B cell (primary cell): ENCODE results near the gene UTP11. TPM values are rescaled to one million over a fixed set of nuclear protein-coding genes. Genes with fewer than 3 reads are reported as not detected.

Source experiments
- ATAC-seq: fragments of 200-7000 bp; cut with Tn5 transposase; one replicate; pipeline ENCODE4 v1.10.0; 2021; ENCODE audit warnings: low read depth, mild to moderate bottlenecking, moderate number of reproducible peaks, moderate library complexity
- CTCF ChIA-PET: fragments of 350-600 bp; sonication (Branson Sonifier 250); formaldehyde crosslinking; loops from one replicate; lab custom pipeline; 2021; ENCODE audit warnings: antibody characterized with exemption, inconsistent platforms; lab: Charles Lee
- POLR2A ChIA-PET: fragments of 350-600 bp; sonication (Branson Sonifier 250); formaldehyde crosslinking; loops from one replicate; lab custom pipeline; 2021; ENCODE audit warnings: antibody characterized with exemption; lab: Charles Lee
- DNase-seq: peaks from one replicate; pipeline ENCODE4 v3.0.0; 2013
- H2AFZ ChIP-seq: 2 replicates; pipeline ENCODE4 v1.6.1; 2012; ENCODE audit warnings: mild to moderate bottlenecking, low read depth, low read length; ENCODE audit not compliant: insufficient read depth, poor library complexity, severe bottlenecking
- H3K27ac ChIP-seq, 2 donors: 1 replicate in 1 of 2; 2 replicates in 1 of 2; pipeline ENCODE4 v1.5.1; 2012 to 2013; ENCODE audit warnings: low read length in 2 of 2, mild to moderate bottlenecking in 2 of 2, moderate library complexity in 1 of 2
- H3K27me3 ChIP-seq, 4 experiments: fragments of 200-600 bp in 1 of 4; sonication (generic) in 1 of 4; replicated peaks in 1 of 4; 1 replicate in 2 of 4; 2 replicates in 2 of 4; pipeline versions ENCODE4 v1.6.1 to v1.7.0; 2013 to 2016; ENCODE audit warnings: low read length in 3 of 4, mild to moderate bottlenecking in 2 of 4, mixed read lengths in 1 of 4, moderate library complexity in 1 of 4; ENCODE audit not compliant: insufficient read depth in 4 of 4, control insufficient read depth in 3 of 4; ENCODE audit errors: control extremely low read depth in 1 of 4
- H3K36me3 ChIP-seq, 2 experiments: replicated peaks in 1 of 2; 1 replicate in 1 of 2; 2 replicates in 1 of 2; pipeline versions ENCODE4 v1.6.1 to v1.7.1; 2013; ENCODE audit warnings: low read length in 1 of 2; ENCODE audit not compliant: insufficient read depth in 2 of 2, control insufficient read depth in 1 of 2; ENCODE audit errors: control extremely low read depth in 1 of 2, extremely low read depth in 1 of 2
- H3K4me1 ChIP-seq, 2 donors: fragments of 200-600 bp in 1 of 2; sonication (generic) in 1 of 2; 1 replicate in 1 of 2; 2 replicates in 1 of 2; pipeline versions ENCODE4 v1.5.1 to v1.6.1; 2013 to 2017; ENCODE audit warnings: low read length in 2 of 2; ENCODE audit not compliant: control insufficient read depth in 2 of 2, insufficient read depth in 2 of 2
- H3K4me2 ChIP-seq: replicated peaks from 2 replicates; pipeline ENCODE3; 2012; ENCODE audit warnings: mild to moderate bottlenecking, low read depth, low read length; ENCODE audit not compliant: poor library complexity, severe bottlenecking
- H3K4me3 ChIP-seq, 5 experiments: fragments of 200-600 bp in 1 of 5; sonication (generic) in 1 of 5; 1 replicate in 3 of 5; 2 replicates in 2 of 5; pipeline versions ENCODE4 v1.5.1 to v1.7.0; 2011 to 2016; ENCODE audit warnings: low read length in 4 of 5, mild to moderate bottlenecking in 4 of 5, low read depth in 2 of 5, control low read depth in 1 of 5, moderate library complexity in 1 of 5; ENCODE audit not compliant: insufficient read depth in 1 of 5; ENCODE audit errors: control extremely low read depth in 1 of 5, extremely low read depth in 1 of 5
- H3K79me2 ChIP-seq: fragments of 200-600 bp; sonication (generic); one replicate; pipeline ENCODE4 v1.6.0; 2016; ENCODE audit warnings: low read length; ENCODE audit not compliant: control insufficient read depth, insufficient read depth
- H3K9ac ChIP-seq: fragments of 200-600 bp; sonication (generic); 2 replicates; pipeline ENCODE4 v1.6.1; 2017; ENCODE audit warnings: mild to moderate bottlenecking, low read length, moderate library complexity
- H3K9me3 ChIP-seq, 3 donors: one replicate each; pipeline versions ENCODE4 v1.6.1 to v1.7.1; 2013; ENCODE audit warnings: low read length in 2 of 3; ENCODE audit not compliant: control insufficient read depth in 2 of 3, insufficient read depth in 1 of 3; ENCODE audit errors: control extremely low read depth in 1 of 3
- H4K20me1 ChIP-seq: 2 replicates; pipeline ENCODE4 v1.6.0; 2012; ENCODE audit warnings: mild to moderate bottlenecking, low read length; ENCODE audit not compliant: insufficient read depth, control insufficient read depth, poor library complexity, severe bottlenecking
- H3K27ac Mint-ChIP-seq: one replicate; pipeline ENCODE4 v1.8.0; 2021; ENCODE audit warnings: mixed read lengths
- H3K27me3 Mint-ChIP-seq: one replicate; pipeline ENCODE4 v1.8.0; 2021; ENCODE audit warnings: mixed read lengths
- H3K4me1 Mint-ChIP-seq: one replicate; pipeline ENCODE4 v1.8.0; 2021; ENCODE audit warnings: mixed read lengths
- H3K4me3 Mint-ChIP-seq: one replicate; pipeline ENCODE4 v1.8.0; 2021; ENCODE audit warnings: mixed read lengths
- H3K9me3 Mint-ChIP-seq: one replicate; pipeline ENCODE4 v1.8.0; 2022; ENCODE audit warnings: mixed read lengths; ENCODE audit not compliant: insufficient read depth
- CTCF ChIP-seq: fragments of 200-600 bp; IDR thresholded peaks from one replicate; pipeline ENCODE4 v1.8.0; 2022; ENCODE audit warnings: antibody characterized with exemption, mild to moderate bottlenecking
- EZH2 ChIP-seq: IDR thresholded peaks from 2 replicates; pipeline ENCODE4 v1.6.1; 2012; ENCODE audit warnings: borderline replicate concordance, low read depth, mild to moderate bottlenecking, moderate library complexity, low read length; ENCODE audit not compliant: insufficient read depth, poor library complexity, severe bottlenecking
- WGBS: methylation state at CpG from one replicate; pipeline ENCODE4 v1.1.5; 2013; ENCODE audit warnings: missing lambda C conversion rate; ENCODE audit not compliant: insufficient coverage; 5-methylcytosine and 5-hydroxymethylcytosine counted together
- intact Hi-C: fragments of 100-400 bp; cut with micrococcal nuclease; formaldehyde crosslinking; loops from one replicate; pipeline ENCODE4 v1.10.0; 2022
- polyA plus RNA-seq: library from polyadenylated mRNA; depleted of rRNA; stranded (reverse); fragments of >200 nt; gene quantifications from 2 replicates; pipeline ENCODE4 v1.2.3, GENCODE V29; 2012
- total RNA-seq, 2 donors: library from RNA; stranded (reverse); fragments of 120-200 nt in 1 of 2; gene quantifications; 1 replicate in 1 of 2; 2 replicates in 1 of 2; pipeline versions ENCODE4 v1.2.3 to v1.2.4, GENCODE V29; 2013 to 2022

Gene UTP11
- total and polyA plus RNA-seq, 2 donors (not counting 1 experiment from before 2014, with no cell fraction given): 6.0 to 16.8 TPM

GRCh38 chr1:38003261-38004250 is 9.0 kb upstream of the UTP11 start:
- Histone ChIP-seq H3K27ac (no peak overlapping the region), H3K4me1 (peaks cover 11 to 22% of the 10 kb centered on the region in 2 donors), H3K79me2 (no peaks in the 10 kb centered on the region), H3K4me2 (peak overlapping the region; percentile 87), H3K9me3 (no peaks in the 10 kb centered on the region), H3K36me3 (no peaks in the 10 kb centered on the region), H3K9ac (no peak overlapping the region), H3K4me3 (no peak overlapping the region), H3K27me3 (peaks cover 0 to 13% (median 6%) of the 10 kb centered on the region in 4 experiments), H2AFZ (peak overlapping the region; percentile 75), H4K20me1 (no peaks in the 10 kb centered on the region)
- no peak for TF ChIP-seq CTCF
- no peak for TF ChIP-seq EZH2
- intact Hi-C loops: no loop called here
- Mint-ChIP-seq H3K9me3 (no peaks in the 10 kb centered on the region), H3K27ac (no peak overlapping the region), H3K4me1 (peaks cover 12% of the 10 kb centered on the region), H3K27me3 (peaks cover 11% of the 10 kb centered on the region), H3K4me3 (peak overlapping the region; percentile 60)
- CTCF ChIA-PET: interaction anchor here (0.7 to 1.0 kb wide), 3 partner anchors 9 to 143 kb away, joined by 3 to 4 read pairs (median 3); no protein-coding TSS in a partner anchor
- ATAC-seq: no peak
- POLR2A ChIA-PET: interaction anchor here (1.5 kb wide), 1 partner anchor 14 kb away, joined by 3 read pairs; the partner anchor contains the start of gene SF3A3
- 84% methylated on average over 5 of the region's 8 CpGs for WGBS
- DNase-seq: no peak
